ENCODE data around the gene SIGLEC14. TPM values are rescaled to one million over a fixed set of nuclear protein-coding genes. Genes with fewer than 3 reads are reported as not detected.

The SIGLEC14 gene
- total RNA-seq, 2 donors from 2014 or later: not detected

MicroRNA genes within 50 kb of the gene (microRNA counts, 767-probe panel; counts per million panel counts)
- microRNA hsa-let-7e-5p: 6,877 to 10,862 counts per million in 2 donors
- microRNA hsa-miR-125a-3p: 0 to 736 counts per million in 2 donors
- 7,054 to 10,270 counts per million in 2 donors for microRNA hsa-miR-125a-5p
- 5,640 to 9,268 counts per million in 2 donors for microRNA hsa-miR-99b-5p

Small RNA genes lying within 50 kb of the gene (microRNA-seq; reads per million reads assigned to microRNA genes)
- gene MIR125A (ENCODE audit: borderline number of aligned reads in 2 of 2, borderline replicate concordance in 2 of 2) (5,520 to 8,342 reads per million in 2 donors), gene MIR99B (ENCODE audit: borderline number of aligned reads in 2 of 2, borderline replicate concordance in 2 of 2) (1,882 to 2,534 reads per million in 2 donors), gene MIRLET7E (ENCODE audit: borderline number of aligned reads in 2 of 2, borderline replicate concordance in 2 of 2) (4,988 to 6,957 reads per million in 2 donors)

Small RNA genes lying within 50 kb of the gene (small RNA-seq; reads per million reads assigned to genes)
- gene AC018755.2 (not detected), gene MIR125A (not detected), gene MIR99B (not detected), gene MIRLET7E (not detected)

Other genes starting within 250 kb of the SIGLEC14 start
- gene SIGLEC10, start 229.2 kb downstream of the SIGLEC14 start, total RNA-seq: 1 to 10 TPM; 2.0 to 3.9 TPM
- under 1 TPM in 1 of 2 donors, not detected in 1; 0.52 TPM for gene SIGLEC8, start 188.4 kb downstream of the SIGLEC14 start, total RNA-seq
- gene CEACAM18, start 168.3 kb downstream of the SIGLEC14 start, total RNA-seq: not detected
- not detected for gene SIGLEC12, start 145.0 kb downstream of the SIGLEC14 start, total RNA-seq
- gene SIGLEC6, start 115.2 kb downstream of the SIGLEC14 start, total RNA-seq: under 1 TPM in 1 of 2 donors, not detected in 1; 0.26 TPM
- gene ZNF175, start 75.5 kb downstream of the SIGLEC14 start, total RNA-seq: 1 to 10 TPM; 4.3 to 5.2 TPM
- under 1 TPM in 1 of 2 donors, not detected in 1; 0.52 TPM for gene SIGLEC5, start 16.4 kb downstream of the SIGLEC14 start, total RNA-seq
- 10 to 100 TPM in 1 of 2 donors, 1 to 10 TPM in 1; 7.9 to 16.3 TPM for gene SPACA6, start 46.5 kb upstream of the SIGLEC14 start, total RNA-seq
- gene HAS1, start 77.2 kb upstream of the SIGLEC14 start, total RNA-seq: 10 to 100 TPM in 1 of 2 donors, 1 to 10 TPM in 1; 1.8 to 15.8 TPM
- gene FPR1, start 105.1 kb upstream of the SIGLEC14 start, total RNA-seq: 1 to 10 TPM in 1 of 2 donors, not detected in 1; 4.7 TPM
- gene FPR2, start 114.4 kb upstream of the SIGLEC14 start, total RNA-seq: under 1 TPM in 1 of 2 donors, not detected in 1; 0.78 TPM
- gene FPR3, start 148.3 kb upstream of the SIGLEC14 start, total RNA-seq: 1 to 10 TPM; 1.6 to 4.9 TPM
- 10 to 100 TPM; 11.2 to 16.5 TPM for gene ZNF577, start 241.1 kb upstream of the SIGLEC14 start, total RNA-seq

Measured in body of pancreas (tissue), 4 donors.